AG09309 (cell line): ENCODE results near the gene ACAP1.

Experiments used
- DNase-seq: peaks from one replicate; pipeline ENCODE4 v3.0.0-alpha.2; 2010; ENCODE audit warnings: low read depth
- H3K4me3 ChIP-seq: 2 replicates; pipeline ENCODE4 v1.5.1; 2011; ENCODE audit warnings: mild to moderate bottlenecking, low read depth, low read length, moderate library complexity; ENCODE audit not compliant: control insufficient read depth
- CTCF ChIP-seq: IDR thresholded peaks from 2 replicates; pipeline ENCODE4 v1.5.1; 2011; ENCODE audit warnings: mild to moderate bottlenecking, low read depth, low read length, inconsistent platforms; ENCODE audit not compliant: insufficient read depth, control insufficient read depth; ENCODE audit errors: missing control alignments

ACAP1 gene

GRCh38 chr17:7396147-7396546, 59.8 kb downstream of the ACAP1 start:
- no peak overlapping the region for H3K4me3 ChIP-seq
- no peak for DNase-seq
- TF ChIP-seq CTCF: no peak

DNA sequence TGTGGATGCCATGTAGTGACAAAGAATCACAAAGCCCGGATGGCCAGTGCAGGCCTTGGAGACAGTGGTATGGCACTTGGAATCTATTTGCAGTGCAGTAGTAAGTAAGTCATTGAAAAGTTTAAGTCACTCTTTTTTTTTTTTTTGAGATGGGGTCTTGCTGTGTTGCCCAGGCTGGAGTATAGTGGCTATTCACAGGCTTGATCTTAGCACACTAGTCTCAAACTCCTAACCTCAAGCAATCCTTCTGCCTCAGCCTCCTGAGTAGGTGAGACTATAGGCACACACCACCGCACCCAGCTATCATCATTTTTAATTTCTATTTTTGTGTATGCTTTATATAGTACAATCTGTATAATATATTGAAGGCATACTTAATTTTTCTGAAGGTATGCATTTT, 62.3 kb downstream of the ACAP1 start:
- DNase-seq: no peak
- no peak for TF ChIP-seq CTCF

More for the DNA sequence above, 62.3 kb downstream of the ACAP1 start:
- H3K4me3 ChIP-seq: no peak overlapping the region
